Measurements from ENCODE around the gene KLF1.

DNA sequence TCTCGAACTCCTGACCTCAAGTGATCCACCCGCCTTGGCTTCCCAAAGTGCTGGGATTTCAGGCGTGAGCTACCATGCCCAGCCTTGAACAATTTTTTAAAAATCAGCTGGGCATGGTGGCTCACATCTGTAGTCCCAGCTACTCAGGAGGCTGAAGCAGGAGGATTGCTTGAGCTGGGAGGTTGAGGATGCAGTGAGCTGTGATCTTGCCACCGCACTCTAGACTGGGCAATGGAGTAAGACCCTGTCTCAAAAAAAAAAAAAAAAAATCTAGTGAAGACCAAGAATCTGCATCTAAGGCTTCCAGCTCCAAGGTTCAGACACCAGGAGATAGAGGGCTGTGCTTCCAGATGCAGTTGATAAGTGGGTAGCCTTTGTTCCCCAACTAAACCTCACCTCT is 22.9 kb downstream of the KLF1 start:
- TF ChIP-seq, protein P1, sequence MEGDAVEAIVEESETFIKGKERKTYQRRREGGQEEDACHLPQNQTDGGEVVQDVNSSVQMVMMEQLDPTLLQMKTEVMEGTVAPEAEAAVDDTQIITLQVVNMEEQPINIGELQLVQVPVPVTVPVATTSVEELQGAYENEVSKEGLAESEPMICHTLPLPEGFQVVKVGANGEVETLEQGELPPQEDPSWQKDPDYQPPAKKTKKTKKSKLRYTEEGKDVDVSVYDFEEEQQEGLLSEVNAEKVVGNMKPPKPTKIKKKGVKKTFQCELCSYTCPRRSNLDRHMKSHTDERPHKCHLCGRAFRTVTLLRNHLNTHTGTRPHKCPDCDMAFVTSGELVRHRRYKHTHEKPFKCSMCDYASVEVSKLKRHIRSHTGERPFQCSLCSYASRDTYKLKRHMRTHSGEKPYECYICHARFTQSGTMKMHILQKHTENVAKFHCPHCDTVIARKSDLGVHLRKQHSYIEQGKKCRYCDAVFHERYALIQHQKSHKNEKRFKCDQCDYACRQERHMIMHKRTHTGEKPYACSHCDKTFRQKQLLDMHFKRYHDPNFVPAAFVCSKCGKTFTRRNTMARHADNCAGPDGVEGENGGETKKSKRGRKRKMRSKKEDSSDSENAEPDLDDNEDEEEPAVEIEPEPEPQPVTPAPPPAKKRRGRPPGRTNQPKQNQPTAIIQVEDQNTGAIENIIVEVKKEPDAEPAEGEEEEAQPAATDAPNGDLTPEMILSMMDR (conservative IDR thresholded peaks at IDR 0.05; ENCODE audit: low read length): no peak
- TF ChIP-seq EZH2phosphoT487 (IDR thresholded peaks at IDR 0.05; ENCODE audit: borderline replicate concordance, low read depth, low read length): no peak

All from OCI-LY7 (cell line).